ENCODE measurements around the gene SLC4A7.
A peak's percentile ranks its signal among the peaks of the same experiment; 100 is the strongest.

The SLC4A7 gene

GRCh38 chr3:27486336-27486735, 2.2 kb upstream of the SLC4A7 start:
- no peak overlapping the region for H3K27ac ChIP-seq (replicated peaks)
- H3K4me3 ChIP-seq (replicated peaks; ENCODE audit: insufficient read depth, low read length), result no peak overlapping the region
- DNase-seq (ENCODE audit: low read depth in 1 of 2, low spot score in 1 of 2), result no peak
- TF ChIP-seq GABPA (IDR thresholded peaks at IDR 0.05; ENCODE audit: low read depth), result no peak
- no peak for TF ChIP-seq POLR2AphosphoS5 (IDR thresholded peaks at IDR 0.05; ENCODE audit: low read depth)
- no peak for TF ChIP-seq SPI1 (IDR thresholded peaks at IDR 0.05; ENCODE audit: borderline replicate concordance, low read depth)
- no peak for TF ChIP-seq CTCF (IDR thresholded peaks at IDR 0.05; ENCODE audit: insufficient read depth, low read length)
- TF ChIP-seq REST (IDR thresholded peaks at IDR 0.05; ENCODE audit: insufficient replicate concordance, low read depth), result no peak
- H3K27me3 ChIP-seq (ENCODE audit: insufficient read depth, poor library complexity, severe bottlenecking), result no peaks in the 10 kb centered on the region

DNA sequence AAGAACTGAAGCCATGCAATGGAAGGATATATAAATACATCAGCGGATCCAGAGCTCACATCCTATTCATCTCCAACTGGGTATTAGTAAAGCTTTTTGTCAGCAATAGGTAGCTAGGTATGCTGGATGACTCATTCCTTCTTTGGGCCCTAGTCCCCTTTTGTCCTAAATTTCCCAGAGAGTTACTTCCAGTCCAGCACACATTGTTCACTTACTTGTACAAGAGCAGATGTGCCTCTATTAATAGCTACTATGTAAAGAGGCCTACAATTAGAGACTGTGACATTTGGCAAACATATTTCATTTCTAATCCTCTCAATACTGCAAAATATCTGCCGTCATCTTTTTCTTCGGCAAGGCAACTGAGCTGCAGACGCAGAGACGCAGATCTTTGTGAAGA, 1.7 kb upstream of the SLC4A7 start:
- no peaks in the 10 kb centered on the region for H3K27me3 ChIP-seq (ENCODE audit: insufficient read depth, poor library complexity, severe bottlenecking)
- TF ChIP-seq REST (IDR thresholded peaks at IDR 0.05; ENCODE audit: insufficient replicate concordance, low read depth) (no peak), POLR2AphosphoS5 (IDR thresholded peaks at IDR 0.05; ENCODE audit: low read depth) (no peak), GABPA (IDR thresholded peaks at IDR 0.05; ENCODE audit: low read depth) (no peak), CTCF (IDR thresholded peaks at IDR 0.05; ENCODE audit: insufficient read depth, low read length) (no peak), SPI1 (IDR thresholded peaks at IDR 0.05; ENCODE audit: borderline replicate concordance, low read depth) (no peak)
- no peak overlapping the region for H3K27ac ChIP-seq (replicated peaks)
- H3K4me3 ChIP-seq (replicated peaks; ENCODE audit: insufficient read depth, low read length), result no peak overlapping the region
- no peak for DNase-seq (ENCODE audit: low read depth in 1 of 2, low spot score in 1 of 2)

DNA sequence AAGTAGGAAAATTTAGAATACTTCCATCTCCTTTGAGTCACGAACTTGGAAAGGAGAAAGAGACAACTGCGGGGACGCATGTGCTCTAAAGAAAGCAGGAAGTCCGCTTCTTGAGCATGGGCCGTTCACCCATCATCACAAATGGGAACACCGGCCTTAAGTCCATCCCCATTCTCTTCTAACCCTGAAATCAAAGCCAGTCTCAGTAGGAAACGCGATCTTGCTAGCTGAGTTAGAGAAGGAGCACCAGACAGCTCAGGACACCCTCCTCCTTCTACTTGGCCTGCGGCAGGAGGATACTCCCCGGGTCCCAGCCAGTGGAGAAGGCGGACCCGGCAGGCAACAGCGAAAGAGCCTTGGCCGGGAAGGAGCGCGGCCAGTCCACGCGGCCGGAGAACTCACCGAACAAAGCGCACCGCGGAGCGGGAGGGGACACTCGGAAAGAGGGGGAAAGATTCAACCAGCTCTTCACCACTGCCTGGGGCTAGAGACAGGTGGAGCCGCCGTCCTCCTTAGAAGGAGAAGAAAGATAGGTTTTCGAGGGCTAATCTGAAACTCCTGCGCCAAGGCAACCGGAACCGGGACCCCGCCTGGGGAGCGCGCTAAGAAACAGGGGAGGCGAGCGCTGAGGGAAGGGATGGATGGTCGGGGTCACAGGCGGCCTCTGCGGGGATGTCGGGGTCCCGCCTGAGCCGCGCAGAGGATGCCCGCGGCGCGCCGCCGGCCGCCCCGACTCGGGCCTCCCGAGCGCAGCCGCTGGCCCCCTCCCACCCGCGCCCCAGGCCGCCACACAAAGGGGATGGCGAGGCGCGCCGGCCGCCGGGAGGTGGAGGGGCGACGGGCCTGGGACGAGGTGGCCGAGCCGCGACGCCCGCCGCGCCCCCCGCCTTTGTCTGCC, 818 bp downstream of the SLC4A7 start:
- Histone ChIP-seq H3K27ac (replicated peaks) (peak overlapping the region; percentile 80), H3K27me3 (ENCODE audit: insufficient read depth, poor library complexity, severe bottlenecking) (no peaks in the 10 kb centered on the region), H3K4me3 (replicated peaks; ENCODE audit: insufficient read depth, low read length) (peak overlapping the region; percentile 85)
- DNase-seq (ENCODE audit: low read depth in 1 of 2, low spot score in 1 of 2), result peak; percentile 57 to 74
- TF ChIP-seq GABPA (IDR thresholded peaks at IDR 0.05; ENCODE audit: low read depth) (no peak), POLR2AphosphoS5 (IDR thresholded peaks at IDR 0.05; ENCODE audit: low read depth) (peak; percentile 27; the same call in 1 of the 2 replicates), SPI1 (IDR thresholded peaks at IDR 0.05; ENCODE audit: borderline replicate concordance, low read depth) (peak; percentile 65; the same call in 1 of the 2 replicates)

GRCh38 chr3:27479806-27480543, 4.2 kb downstream of the SLC4A7 start:
- peak in 1 of 2 experiments; percentile 4 for DNase-seq (ENCODE audit: low read depth in 1 of 2, low spot score in 1 of 2)
- H3K4me3 ChIP-seq (replicated peaks; ENCODE audit: insufficient read depth, low read length), result no peak overlapping the region
- no peaks in the 10 kb centered on the region for H3K27me3 ChIP-seq (ENCODE audit: insufficient read depth, poor library complexity, severe bottlenecking)
- TF ChIP-seq SPI1 (IDR thresholded peaks at IDR 0.05; ENCODE audit: borderline replicate concordance, low read depth) (no peak), POLR2AphosphoS5 (IDR thresholded peaks at IDR 0.05; ENCODE audit: low read depth) (no peak), GABPA (IDR thresholded peaks at IDR 0.05; ENCODE audit: low read depth) (no peak), REST (IDR thresholded peaks at IDR 0.05; ENCODE audit: insufficient replicate concordance, low read depth) (no peak), CTCF (IDR thresholded peaks at IDR 0.05; ENCODE audit: insufficient read depth, low read length) (no peak)
- peak overlapping the region; percentile 46 for H3K27ac ChIP-seq (replicated peaks)

Measured in HL-60 (cell line).